ENCODE results near the gene LEAP2.

The LEAP2 gene

GRCh38 chr5:132829742-132830435, 43.6 kb upstream of the LEAP2 start:
- POLR2A ChIA-PET = interaction anchor here (0.6 to 2.6 kb wide), 5 partner anchors 18 to 280 kb away, joined by 3 to 10 read pairs (median 4); partner anchors contain the start of genes GDF9 and UQCRQ
- CTCF ChIA-PET = interaction anchor here (0.6 to 4.8 kb wide), 11 partner anchors 9 to 1130 kb away, joined by 3 to 29 read pairs (median 4); no protein-coding TSS in a partner anchor
- Histone ChIP-seq H3K9me3 (ENCODE audit: control insufficient read depth, insufficient read depth, low read depth, low read length) (no peaks in the 10 kb centered on the region), H3K4me1 (ENCODE audit: control insufficient read depth, insufficient read depth, low read length) (no peaks in the 10 kb centered on the region), H3K36me3 (ENCODE audit: control insufficient read depth in 2 of 2, insufficient read depth in 1 of 2, low read length in 2 of 2) (peaks cover 0 to 18% of the 10 kb centered on the region in 2 experiments; a peak in 1 of 3 replicates), H3K4me3 (ENCODE audit: low read depth, low read length) (peak overlapping the region; percentile 74), H3K27ac (ENCODE audit: extremely low read depth, low read depth, low read length) (peak overlapping the region; percentile 78; the same call in 1 of the 2 replicates)
- no peak for TF ChIP-seq ZNF639 (tag by site-specific recombination; IDR thresholded peaks at IDR 0.05)
- no peak for TF ChIP-seq ELK4 (IDR thresholded peaks at IDR 0.05; ENCODE audit: borderline replicate concordance, low read depth, low read length)
- TF ChIP-seq MYNN (tag by site-specific recombination; IDR thresholded peaks at IDR 0.05; ENCODE audit: borderline replicate concordance) = no peak
- no peak for TF ChIP-seq ZNF791 (tag by site-specific recombination; IDR thresholded peaks at IDR 0.05)
- TF ChIP-seq ZNF600 (tag by site-specific recombination; IDR thresholded peaks at IDR 0.05) = 0 out of 2 replicates have a peak, but pooled peaks have one; percentile 25
- TF ChIP-seq ZNF223 (tag by site-specific recombination; IDR thresholded peaks at IDR 0.05) = no peak
- TF ChIP-seq ZNF211 (tag by site-specific recombination; IDR thresholded peaks at IDR 0.05; ENCODE audit: low read depth) = no peak
- no peak for TF ChIP-seq ZBTB6 (tag by site-specific recombination; IDR thresholded peaks at IDR 0.05)
- TF ChIP-seq ZNF146 (tag by site-specific recombination; IDR thresholded peaks at IDR 0.05) = no peak
- TF ChIP-seq PRDM4 (tag by site-specific recombination; IDR thresholded peaks at IDR 0.05) = no peak
- no peak for TF ChIP-seq GFI1B (tag by site-specific recombination; IDR thresholded peaks at IDR 0.05)
- TF ChIP-seq ZNF549 (tag by site-specific recombination; IDR thresholded peaks at IDR 0.05) = no peak
- TF ChIP-seq ZNF529 (tag by site-specific recombination; IDR thresholded peaks at IDR 0.05; ENCODE audit: insufficient replicate concordance) = no peak
- no peak for TF ChIP-seq ZNF658 (tag by site-specific recombination; IDR thresholded peaks at IDR 0.05)
- TF ChIP-seq ZSCAN23 (tag by site-specific recombination; IDR thresholded peaks at IDR 0.05) = no peak
- TF ChIP-seq ZNF571 (tag by site-specific recombination; IDR thresholded peaks at IDR 0.05) = no peak
- TF ChIP-seq ZNF148 (tag by site-specific recombination; IDR thresholded peaks at IDR 0.05; ENCODE audit: borderline replicate concordance) = no peak
- TF ChIP-seq ZNF121 (tag by site-specific recombination; IDR thresholded peaks at IDR 0.05) = peak; percentile 20; the same call in 1 of the 2 replicates
- TF ChIP-seq ZNF776 (tag by site-specific recombination; IDR thresholded peaks at IDR 0.05; ENCODE audit: borderline replicate concordance) = no peak
- no peak for TF ChIP-seq ZNF350 (tag by site-specific recombination; IDR thresholded peaks at IDR 0.05)
- TF ChIP-seq ZNF416 (tag by site-specific recombination; IDR thresholded peaks at IDR 0.05) = no peak
- TF ChIP-seq ZNF626 (tag by site-specific recombination; IDR thresholded peaks at IDR 0.05) = no peak
- peak; percentile 45; the same call in 1 of the 2 replicates for TF ChIP-seq ZEB2 (tag by site-specific recombination; IDR thresholded peaks at IDR 0.05)
- no peak for TF ChIP-seq ZNF670 (tag by site-specific recombination; IDR thresholded peaks at IDR 0.05; ENCODE audit: low read depth)
- TF ChIP-seq ZNF423 (tag by site-specific recombination; IDR thresholded peaks at IDR 0.05) = no peak
- peak; percentile 88 for TF ChIP-seq ZNF660 (tag by site-specific recombination; IDR thresholded peaks at IDR 0.05)
- TF ChIP-seq MZF1 (tag by site-specific recombination; IDR thresholded peaks at IDR 0.05; ENCODE audit: borderline replicate concordance) = no peak
